ENCODE measurements around the gene SCAF1.

Gene SCAF1

GRCh38 chr19:49686503-49687088, 44.6 kb downstream of the SCAF1 start:
- H4K20me1 ChIP-seq (ENCODE audit: insufficient read depth, low read length): no peaks in the 10 kb centered on the region

GRCh38 chr19:49687150-49687549, 45.1 kb downstream of the SCAF1 start:
- Histone ChIP-seq H3K4me2 (ENCODE audit: low read depth, low read length) (no peak overlapping the region), H3K27ac (ENCODE audit: low read length) (no peak overlapping the region), H3K27me3 (replicated peaks; ENCODE audit: insufficient read depth, low read length) (peaks cover 10% of the 10 kb centered on the region), H3K9me2 (replicated peaks; ENCODE audit: insufficient read depth, low read length) (no peaks in the 10 kb centered on the region), H2AFZ (ENCODE audit: low read length) (no peak overlapping the region), H3K36me3 (replicated peaks; ENCODE audit: insufficient read depth, low read length) (peaks cover 1% of the 10 kb centered on the region), H3K4me3 (ENCODE audit: low read length) (no peak overlapping the region), H3K4me1 (ENCODE audit: low read length) (no peaks in the 10 kb centered on the region), H3F3A (ENCODE audit: insufficient read depth, low read length) (peaks cover 6% of the 10 kb centered on the region; the same call in 1 of the 2 replicates), H4K20me1 (ENCODE audit: insufficient read depth, low read length) (no peaks in the 10 kb centered on the region), H3K9ac (ENCODE audit: low read length) (no peak overlapping the region), H3K9me3 (replicated peaks; ENCODE audit: insufficient read depth, low read length) (no peaks in the 10 kb centered on the region), H3K79me2 (ENCODE audit: low read length) (peaks cover 10% of the 10 kb centered on the region)
- TF ChIP-seq CTCF (IDR thresholded peaks at IDR 0.05; ENCODE audit: low read length): no peak
- TF ChIP-seq EZH2phosphoT487 (IDR thresholded peaks at IDR 0.05; ENCODE audit: low read length): no peak
- no peak for TF ChIP-seq EZH2 (optimal IDR thresholded peaks at IDR 0.05; ENCODE audit: low read depth, low read length)
- no peak for DNase-seq

More at GRCh38 chr19:49686503-49687088, 44.6 kb downstream of the SCAF1 start:
- Histone ChIP-seq H3K4me3 (ENCODE audit: low read length) (no peak overlapping the region), H3K9me2 (replicated peaks; ENCODE audit: insufficient read depth, low read length) (no peaks in the 10 kb centered on the region), H3F3A (ENCODE audit: insufficient read depth, low read length) (peaks cover 6% of the 10 kb centered on the region; the same call in 1 of the 2 replicates), H3K9me3 (replicated peaks; ENCODE audit: insufficient read depth, low read length) (no peaks in the 10 kb centered on the region), H3K79me2 (ENCODE audit: low read length) (peaks cover 15% of the 10 kb centered on the region), H3K27ac (ENCODE audit: low read length) (no peak overlapping the region), H2AFZ (ENCODE audit: low read length) (no peak overlapping the region), H3K4me1 (ENCODE audit: low read length) (no peaks in the 10 kb centered on the region), H3K36me3 (replicated peaks; ENCODE audit: insufficient read depth, low read length) (peaks cover 6% of the 10 kb centered on the region), H3K9ac (ENCODE audit: low read length) (no peak overlapping the region), H3K27me3 (replicated peaks; ENCODE audit: insufficient read depth, low read length) (peaks cover 8% of the 10 kb centered on the region), H3K4me2 (ENCODE audit: low read depth, low read length) (no peak overlapping the region)
- no peak for TF ChIP-seq EZH2phosphoT487 (IDR thresholded peaks at IDR 0.05; ENCODE audit: low read length)
- TF ChIP-seq EZH2 (optimal IDR thresholded peaks at IDR 0.05; ENCODE audit: low read depth, low read length): no peak
- TF ChIP-seq CTCF (IDR thresholded peaks at IDR 0.05; ENCODE audit: low read length): no peak
- no peak for DNase-seq

- TF ChIP-seq EZH2 (optimal IDR thresholded peaks at IDR 0.05; ENCODE audit: low read depth, low read length) (no peak), EZH2phosphoT487 (IDR thresholded peaks at IDR 0.05; ENCODE audit: low read length) (no peak), CTCF (IDR thresholded peaks at IDR 0.05; ENCODE audit: low read length) (no peak)
- no peak overlapping the region for H3K4me3 ChIP-seq (ENCODE audit: low read length)
- DNase-seq: no peak
- no peak overlapping the region for H3K4me2 ChIP-seq (ENCODE audit: low read depth, low read length)
- no peaks in the 10 kb centered on the region for H3K4me1 ChIP-seq (ENCODE audit: low read length)
- no peak overlapping the region for H3K27ac ChIP-seq (ENCODE audit: low read length)
- peaks cover 6% of the 10 kb centered on the region; the same call in 1 of the 2 replicates for H3F3A ChIP-seq (ENCODE audit: insufficient read depth, low read length)
- H3K79me2 ChIP-seq (ENCODE audit: low read length): peaks cover 6% of the 10 kb centered on the region
- H3K9ac ChIP-seq (ENCODE audit: low read length): no peak overlapping the region
- H4K20me1 ChIP-seq (ENCODE audit: insufficient read depth, low read length): no peaks in the 10 kb centered on the region
- no peaks in the 10 kb centered on the region; the same call in none of the 2 replicates for H3K36me3 ChIP-seq (replicated peaks; ENCODE audit: insufficient read depth, low read length)
- no peaks in the 10 kb centered on the region for H3K9me3 ChIP-seq (replicated peaks; ENCODE audit: insufficient read depth, low read length)
- H3K27me3 ChIP-seq (replicated peaks; ENCODE audit: insufficient read depth, low read length): peaks cover 10% of the 10 kb centered on the region
- H3K9me2 ChIP-seq (replicated peaks; ENCODE audit: insufficient read depth, low read length): no peaks in the 10 kb centered on the region
- H2AFZ ChIP-seq (ENCODE audit: low read length): no peak overlapping the region
Observed at GRCh38 chr19:49687566-49688316, 45.7 kb downstream of the SCAF1 start.

Data from MM.1S (cell line).